Heart left ventricle (tissue), 16 donors: Measurements from ENCODE around the gene SLC9A4. TPM values are rescaled to one million over a fixed set of nuclear protein-coding genes. Genes with fewer than 3 reads are reported as not detected.

Experiments
- ATAC-seq, 4 donors: fragments of 200-7000 bp; cut with Tn5 transposase; one replicate each; pipeline ENCODE4 v1.9.1; 2020 to 2022; ENCODE audit warnings: moderate library complexity in 4 of 4, mild to moderate bottlenecking in 3 of 4, moderate number of reproducible peaks in 1 of 4
- DNase-seq, 5 donors: peaks; one replicate each; pipeline ENCODE4 v3.0.0-alpha.2; 2020
- H3K27ac ChIP-seq, 12 donors: fragments of 200-600 bp; sonication (generic) in 4 of 12; one replicate each; pipeline versions ENCODE4 v1.5.0 to v1.8.0; 2016 to 2022; ENCODE audit warnings: mild to moderate bottlenecking in 2 of 12
- H3K27me3 ChIP-seq, 9 donors: fragments of 200-600 bp; sonication (generic) in 2 of 9; one replicate each; pipeline versions ENCODE4 v1.5.1 to v1.8.0; 2016 to 2022; ENCODE audit warnings: mild to moderate bottlenecking in 3 of 9
- H3K36me3 ChIP-seq, 9 donors: fragments of 200-600 bp; sonication (generic) in 2 of 9; one replicate each; pipeline versions ENCODE4 v1.5.0 to v1.8.0; 2018 to 2022; ENCODE audit warnings: mild to moderate bottlenecking in 2 of 9
- H3K4me1 ChIP-seq, 12 donors: fragments of 200-600 bp; sonication (generic) in 4 of 12; one replicate each; pipeline versions ENCODE4 v1.5.0 to v1.8.0; 2016 to 2022; ENCODE audit warnings: mild to moderate bottlenecking in 3 of 12
- H3K4me3 ChIP-seq, 12 donors: fragments of 200-600 bp; sonication (generic) in 4 of 12; one replicate each; pipeline versions ENCODE4 v1.5.0 to v1.8.0; 2017 to 2022; ENCODE audit warnings: mild to moderate bottlenecking in 9 of 12, moderate library complexity in 4 of 12
- H3K9me3 ChIP-seq, 12 donors: fragments of 200-600 bp; sonication (generic) in 4 of 12; one replicate each; pipeline versions ENCODE4 v1.5.0 to v1.8.0; 2016 to 2022; ENCODE audit warnings: mild to moderate bottlenecking in 1 of 12
- POLR2A ChIP-seq, 2 donors: fragments of 450-650 bp; IDR thresholded peaks; one replicate each; pipeline ENCODE4 v1.6.1; 2017; ENCODE audit warnings: antibody characterized with exemption in 2 of 2, mild to moderate bottlenecking in 2 of 2, moderate library complexity in 2 of 2
- WGBS, 4 donors: extraction: QIAGEN DNeasy Blood & Tissue Kit in 2 of 4; methylation state at CpG; one replicate each; pipeline versions ENCODE4 v1.1.5 to v1.1.7; 2013 to 2018; 5-methylcytosine and 5-hydroxymethylcytosine counted together
- intact Hi-C, 10 donors: fragments of 100-400 bp; cut with DNase I; formaldehyde crosslinking; loops; one replicate each; pipeline versions ENCODE4 v1.11.1 to v1.14.2; 2022
- polyA plus RNA-seq, 2 donors: library from polyadenylated mRNA; stranded (reverse); fragments of 200-250 nt; gene quantifications; one replicate each; pipeline ENCODE4 v1.2.3, GENCODE V29; 2013
- total RNA-seq, 9 donors: library from RNA; depleted of rRNA in 2 of 9; stranded (reverse); fragments of >200 nt in 2 of 9; fragmentation: NEBNext Ultra II Directional in 3 of 9; extraction: Animal tissue kit (Norgen Biotek cat#: 25700) in 3 of 9; gene quantifications; one replicate each; pipeline versions ENCODE4 v1.1.0 to v1.2.4, GENCODE V29; 2016 to 2023
- TF ChIP-seq, protein P1 (sequence below), 12 donors: fragments of 200-600 bp; sonication (generic) in 4 of 12; IDR thresholded peaks; one replicate each; pipeline versions ENCODE4 v1.5.0 to v1.8.0; 2018 to 2022; ENCODE audit warnings: antibody characterized with exemption in 12 of 12, mild to moderate bottlenecking in 5 of 12
- donor health status: ischemic (EF 13 %, LVEDD 7.1; RV severe dilation, severe dysfunction).
- donor health status: healthy with polysubstance abuse.
- donor health status: DM: no; HTN: yes; CAD: no.
- donor health status: DM: no; HTN: no; CAD: no.
- donor health status: ischemic (EF 25% LVEDD 6.9; RV normal size, moderate dysfunction).
- donor health status: ischemic (EF 25% LVEDD 5.7; RV mildly dilated, moderate dysfunction).
- donor health status: healthy.
- donor health status: DM: yes; HTN: yes; CAD: no.
- donor health status: ischemic (EF 35%, LVEDD 5.7; RV mildly dilated, moderate dysfunction).
- donor health status: nonischemic (EF 11% LVEDD 7.7; RV severe dilation, severe dysfunction).
- donor health status: DM: yes; HTN: yes; CAD: no.
- donor health status: PGD.
- donor health status: ischemic (EF 29% LVEDD 5.4; RV normal size, mild dysfunction).
- donor health status: nonischemic (EF 23%, LVEDD 6.1; RV moderate dilation, normal function).

The SLC9A4 gene
- total and polyA plus RNA-seq, 11 donors = not detected

DNA sequence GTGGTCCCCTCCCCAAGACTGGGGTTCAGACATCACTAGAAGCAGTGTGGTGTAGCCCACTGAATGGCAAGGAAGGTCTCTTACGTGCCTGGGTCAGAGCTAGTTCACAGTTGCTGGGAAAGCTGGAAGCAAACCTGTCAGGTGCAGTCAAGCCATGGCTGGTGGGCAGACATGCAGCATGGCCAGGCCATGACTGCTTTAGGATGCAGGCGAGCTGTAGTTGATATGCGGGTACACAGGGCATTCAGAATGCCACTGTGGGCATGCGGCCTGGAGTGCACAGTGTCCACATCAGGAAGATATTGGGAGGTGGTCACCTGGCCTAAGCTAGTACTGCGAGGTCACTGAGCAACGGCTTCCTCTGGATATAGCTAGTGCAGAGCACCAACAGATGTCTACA is 11.8 kb upstream of the SLC9A4 start:
- intact Hi-C loops = no loop called here
- Histone ChIP-seq H3K4me3 (no peak overlapping the region), H3K27ac (no peak overlapping the region), H3K4me1 (no peaks in the 10 kb centered on the region), H3K36me3 (no peaks in the 10 kb centered on the region), H3K27me3 (peaks cover 0 to 15% (median 0%) of the 10 kb centered on the region in 9 donors), H3K9me3 (peaks cover 0 to 4% (median 0%) of the 10 kb centered on the region in 12 donors)
- ATAC-seq = peak in 1 of 4 donors; percentile 22
- TF ChIP-seq POLR2A (IDR thresholded peaks at IDR 0.05) = no peak
- TF ChIP-seq, protein P1, sequence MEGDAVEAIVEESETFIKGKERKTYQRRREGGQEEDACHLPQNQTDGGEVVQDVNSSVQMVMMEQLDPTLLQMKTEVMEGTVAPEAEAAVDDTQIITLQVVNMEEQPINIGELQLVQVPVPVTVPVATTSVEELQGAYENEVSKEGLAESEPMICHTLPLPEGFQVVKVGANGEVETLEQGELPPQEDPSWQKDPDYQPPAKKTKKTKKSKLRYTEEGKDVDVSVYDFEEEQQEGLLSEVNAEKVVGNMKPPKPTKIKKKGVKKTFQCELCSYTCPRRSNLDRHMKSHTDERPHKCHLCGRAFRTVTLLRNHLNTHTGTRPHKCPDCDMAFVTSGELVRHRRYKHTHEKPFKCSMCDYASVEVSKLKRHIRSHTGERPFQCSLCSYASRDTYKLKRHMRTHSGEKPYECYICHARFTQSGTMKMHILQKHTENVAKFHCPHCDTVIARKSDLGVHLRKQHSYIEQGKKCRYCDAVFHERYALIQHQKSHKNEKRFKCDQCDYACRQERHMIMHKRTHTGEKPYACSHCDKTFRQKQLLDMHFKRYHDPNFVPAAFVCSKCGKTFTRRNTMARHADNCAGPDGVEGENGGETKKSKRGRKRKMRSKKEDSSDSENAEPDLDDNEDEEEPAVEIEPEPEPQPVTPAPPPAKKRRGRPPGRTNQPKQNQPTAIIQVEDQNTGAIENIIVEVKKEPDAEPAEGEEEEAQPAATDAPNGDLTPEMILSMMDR (IDR thresholded peaks at IDR 0.05) = no peak
- WGBS, 4 donors = 84 to 87% (median 85%) methylated on average over 6 of the region's 6 CpGs
- DNase-seq = no peak

DNA sequence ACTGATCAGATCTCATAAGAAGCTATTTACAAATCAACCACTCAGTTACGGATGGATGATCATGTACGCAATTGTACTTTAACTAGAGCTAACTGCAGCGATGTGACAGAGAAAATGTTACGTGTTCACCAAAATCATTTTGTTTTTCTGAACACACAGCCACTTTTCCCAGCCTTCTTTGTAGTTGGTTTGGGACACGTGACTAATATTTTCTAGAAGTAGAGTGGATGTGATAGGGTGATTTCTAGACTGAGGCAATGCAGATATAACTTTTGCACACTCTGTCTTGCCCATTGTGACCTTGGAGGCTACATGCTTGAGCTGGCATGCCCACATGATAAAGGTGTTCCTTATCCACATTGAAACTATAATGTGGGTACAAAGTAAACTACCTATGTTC is 9.9 kb upstream of the SLC9A4 start:
- TF ChIP-seq, protein P1 (IDR thresholded peaks at IDR 0.05) = no peak
- Histone ChIP-seq H3K36me3 (no peaks in the 10 kb centered on the region), H3K9me3 (peaks cover 0 to 6% (median 0%) of the 10 kb centered on the region in 12 donors), H3K4me3 (no peak overlapping the region), H3K27ac (no peak overlapping the region), H3K27me3 (peaks cover 0 to 15% (median 0%) of the 10 kb centered on the region in 9 donors), H3K4me1 (no peaks in the 10 kb centered on the region)
- intact Hi-C loops = no loop called here
- no peak for DNase-seq
- WGBS, 4 donors = 86 to 96% (median 88%) methylated on average over 5 of the region's 5 CpGs
- no peak for ATAC-seq

DNA sequence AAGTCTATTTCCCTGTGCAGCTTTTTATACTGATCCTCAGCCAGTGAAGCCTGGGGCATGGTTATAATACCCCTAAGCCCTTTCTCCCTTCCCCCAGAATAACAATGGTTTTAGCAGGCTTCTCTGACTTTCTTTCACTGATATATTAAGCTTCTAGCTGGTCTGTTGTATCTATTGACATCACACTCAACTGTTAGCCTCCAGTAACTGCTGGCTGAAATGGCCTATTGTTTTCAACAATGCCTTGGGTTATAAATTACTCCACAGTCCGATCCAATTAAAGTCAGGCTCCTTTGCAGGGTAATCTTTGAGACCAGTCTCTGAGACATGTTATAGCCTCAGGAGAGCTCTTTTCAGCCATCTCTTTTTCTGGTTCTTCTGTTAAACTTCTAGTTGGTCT is 2.9 kb upstream of the SLC9A4 start:
- no peak for TF ChIP-seq POLR2A (IDR thresholded peaks at IDR 0.05)
- TF ChIP-seq, protein P1 (IDR thresholded peaks at IDR 0.05) = no peak
- H3K4me1 ChIP-seq = no peaks in the 10 kb centered on the region
- no peaks in the 10 kb centered on the region for H3K36me3 ChIP-seq
- ATAC-seq (no peak), DNase-seq (no peak)
- intact Hi-C loops = loop anchor here in 8 of 10 donors (5.0 to 10.0 kb wide), 5 partner anchors 145 to 405 kb away; partner anchors contain the start of gene SLC9A2 (in 7 of the 8)
- WGBS, 4 donors = 60 to 83% (median 70%) methylated on average over 1 of the region's 1 CpG
- H3K9me3 ChIP-seq = peaks cover 0 to 25% (median 9%) of the 10 kb centered on the region in 12 donors
- no peak overlapping the region for H3K27ac ChIP-seq
- H3K4me3 ChIP-seq = no peak overlapping the region
- peaks cover 0 to 30% (median 0%) of the 10 kb centered on the region in 9 donors for H3K27me3 ChIP-seq

DNA sequence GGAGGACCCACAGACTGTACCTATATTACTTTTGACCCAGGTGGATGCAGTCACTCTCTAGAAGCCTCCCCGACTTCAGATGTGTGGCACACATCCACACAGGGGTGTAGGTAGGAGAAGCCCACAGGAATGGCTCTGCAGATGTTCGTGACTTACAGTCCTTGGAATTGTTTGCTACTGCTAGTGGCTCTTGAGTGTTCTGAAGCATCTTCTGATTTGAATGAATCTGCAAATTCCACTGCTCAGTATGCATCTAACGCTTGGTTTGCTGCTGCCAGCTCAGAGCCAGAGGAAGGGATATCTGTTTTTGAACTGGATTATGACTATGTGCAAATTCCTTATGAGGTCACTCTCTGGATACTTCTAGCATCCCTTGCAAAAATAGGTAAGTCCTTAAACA is 605 bp downstream of the SLC9A4 start:
- TF ChIP-seq POLR2A (IDR thresholded peaks at IDR 0.05) = no peak
- TF ChIP-seq, protein P1 (IDR thresholded peaks at IDR 0.05) = no peak
- no peaks in the 10 kb centered on the region for H3K36me3 ChIP-seq
- ATAC-seq (no peak), DNase-seq (no peak)
- H3K9me3 ChIP-seq = peaks cover 0 to 18% (median 9%) of the 10 kb centered on the region in 12 donors
- intact Hi-C loops = loop anchor here in 9 of 10 donors (2.0 to 10.0 kb wide), 8 partner anchors 141 to 401 kb away; partner anchors contain the start of gene SLC9A2 (in 7 of the 9)
- no peak overlapping the region for H3K27ac ChIP-seq
- H3K27me3 ChIP-seq = peaks cover 0 to 35% (median 0%) of the 10 kb centered on the region in 9 donors
- no peak overlapping the region for H3K4me3 ChIP-seq
- H3K4me1 ChIP-seq = no peaks in the 10 kb centered on the region
- 63 to 91% (median 76%) methylated on average over 3 of the region's 3 CpGs for WGBS, 4 donors
